Measurements from ENCODE around the gene CANT1. TPM values are rescaled to one million over a fixed set of nuclear protein-coding genes. Genes with fewer than 3 reads are reported as not detected.

CANT1 gene
- total RNA-seq, 1 experiment from 2014 or later, result 95.7 TPM

DNA sequence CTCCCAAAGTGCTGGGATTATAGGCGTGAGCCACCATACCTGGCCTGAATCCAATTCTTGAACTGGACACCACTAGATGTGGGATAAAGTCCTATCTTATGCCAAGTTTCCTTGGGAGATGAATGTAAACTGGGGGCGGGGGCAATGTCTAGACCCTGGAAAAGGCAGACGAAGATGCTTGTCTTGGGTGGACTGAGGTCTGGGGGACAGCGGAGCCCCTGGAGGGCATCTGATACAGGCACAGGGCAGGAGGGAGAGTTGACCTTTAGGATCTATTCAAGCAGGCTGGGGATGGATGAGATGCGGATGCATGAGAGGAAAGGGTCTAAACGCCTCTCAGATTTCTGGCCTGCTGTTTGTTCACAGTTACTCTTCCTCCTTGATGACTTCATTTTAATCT, 26.1 kb upstream of the CANT1 start:
- TF ChIP-seq, protein P1, sequence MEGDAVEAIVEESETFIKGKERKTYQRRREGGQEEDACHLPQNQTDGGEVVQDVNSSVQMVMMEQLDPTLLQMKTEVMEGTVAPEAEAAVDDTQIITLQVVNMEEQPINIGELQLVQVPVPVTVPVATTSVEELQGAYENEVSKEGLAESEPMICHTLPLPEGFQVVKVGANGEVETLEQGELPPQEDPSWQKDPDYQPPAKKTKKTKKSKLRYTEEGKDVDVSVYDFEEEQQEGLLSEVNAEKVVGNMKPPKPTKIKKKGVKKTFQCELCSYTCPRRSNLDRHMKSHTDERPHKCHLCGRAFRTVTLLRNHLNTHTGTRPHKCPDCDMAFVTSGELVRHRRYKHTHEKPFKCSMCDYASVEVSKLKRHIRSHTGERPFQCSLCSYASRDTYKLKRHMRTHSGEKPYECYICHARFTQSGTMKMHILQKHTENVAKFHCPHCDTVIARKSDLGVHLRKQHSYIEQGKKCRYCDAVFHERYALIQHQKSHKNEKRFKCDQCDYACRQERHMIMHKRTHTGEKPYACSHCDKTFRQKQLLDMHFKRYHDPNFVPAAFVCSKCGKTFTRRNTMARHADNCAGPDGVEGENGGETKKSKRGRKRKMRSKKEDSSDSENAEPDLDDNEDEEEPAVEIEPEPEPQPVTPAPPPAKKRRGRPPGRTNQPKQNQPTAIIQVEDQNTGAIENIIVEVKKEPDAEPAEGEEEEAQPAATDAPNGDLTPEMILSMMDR (IDR thresholded peaks at IDR 0.05; ENCODE audit: unreplicated experiment), result no peak
- peak overlapping the region; percentile 50 for H3K27ac Mint-ChIP-seq (ENCODE audit: unreplicated experiment)
- H3K27me3 Mint-ChIP-seq (ENCODE audit: unreplicated experiment), result peaks cover 13% of the 10 kb centered on the region
- H3K9me3 Mint-ChIP-seq (ENCODE audit: low read depth, unreplicated experiment), result no peaks in the 10 kb centered on the region
- intact Hi-C loops (cut with micrococcal nuclease; ENCODE audit: unreplicated experiment), result no loop called here
- no peak for DNase-seq
- no peaks in the 10 kb centered on the region for H3K36me3 Mint-ChIP-seq (ENCODE audit: insufficient read depth, unreplicated experiment)
- H3K4me1 Mint-ChIP-seq (ENCODE audit: low read depth, unreplicated experiment), result peaks cover 14% of the 10 kb centered on the region
- no peak overlapping the region for H3K4me3 Mint-ChIP-seq (ENCODE audit: low read depth, unreplicated experiment)
- BruUV-seq (replicated peaks), result no TSS peak
- CTCF ChIA-PET, result interaction anchor here (0.6 to 1.8 kb wide), 6 partner anchors 7 to 104 kb away, joined by 3 to 19 read pairs (median 4); no protein-coding TSS in a partner anchor

DNA sequence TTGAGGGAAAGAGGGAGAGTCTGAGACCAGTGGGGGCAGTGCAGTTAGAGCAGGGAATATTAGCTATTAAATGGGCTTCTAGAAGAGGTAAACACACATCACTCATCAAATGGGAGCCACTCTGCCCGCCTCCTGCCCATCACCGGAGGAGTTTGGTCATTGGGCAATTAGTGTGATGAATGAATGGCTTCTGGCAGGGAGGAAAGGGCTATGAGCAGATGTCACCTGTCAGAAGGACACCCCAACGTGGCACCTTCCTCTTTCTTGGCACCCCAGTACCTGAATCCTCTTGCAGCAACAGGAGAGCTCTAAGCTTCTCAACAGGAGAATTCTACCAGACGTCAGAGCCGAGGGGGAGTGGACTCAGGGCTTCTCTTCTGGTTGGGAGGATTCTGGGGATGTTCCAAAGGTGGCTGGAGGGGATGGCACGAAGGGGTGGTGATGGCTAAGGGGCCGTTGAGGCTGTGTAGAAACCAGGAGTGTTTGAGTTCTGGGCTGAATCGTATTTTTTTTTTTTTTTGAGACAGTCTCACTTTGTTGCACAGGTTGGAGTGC, 25.4 kb upstream of the CANT1 start:
- no peak for DNase-seq
- CTCF ChIA-PET, result no interaction called here
- BruUV-seq (replicated peaks), result no TSS peak
- intact Hi-C loops (cut with micrococcal nuclease; ENCODE audit: unreplicated experiment), result no loop called here
- Mint-ChIP-seq H3K27ac (ENCODE audit: unreplicated experiment) (no peak overlapping the region), H3K4me1 (ENCODE audit: low read depth, unreplicated experiment) (peaks cover 14% of the 10 kb centered on the region), H3K36me3 (ENCODE audit: insufficient read depth, unreplicated experiment) (no peaks in the 10 kb centered on the region), H3K27me3 (ENCODE audit: unreplicated experiment) (peaks cover 13% of the 10 kb centered on the region), H3K9me3 (ENCODE audit: low read depth, unreplicated experiment) (no peaks in the 10 kb centered on the region), H3K4me3 (ENCODE audit: low read depth, unreplicated experiment) (no peak overlapping the region)
- TF ChIP-seq, protein P1 (IDR thresholded peaks at IDR 0.05; ENCODE audit: unreplicated experiment), result no peak

DNA sequence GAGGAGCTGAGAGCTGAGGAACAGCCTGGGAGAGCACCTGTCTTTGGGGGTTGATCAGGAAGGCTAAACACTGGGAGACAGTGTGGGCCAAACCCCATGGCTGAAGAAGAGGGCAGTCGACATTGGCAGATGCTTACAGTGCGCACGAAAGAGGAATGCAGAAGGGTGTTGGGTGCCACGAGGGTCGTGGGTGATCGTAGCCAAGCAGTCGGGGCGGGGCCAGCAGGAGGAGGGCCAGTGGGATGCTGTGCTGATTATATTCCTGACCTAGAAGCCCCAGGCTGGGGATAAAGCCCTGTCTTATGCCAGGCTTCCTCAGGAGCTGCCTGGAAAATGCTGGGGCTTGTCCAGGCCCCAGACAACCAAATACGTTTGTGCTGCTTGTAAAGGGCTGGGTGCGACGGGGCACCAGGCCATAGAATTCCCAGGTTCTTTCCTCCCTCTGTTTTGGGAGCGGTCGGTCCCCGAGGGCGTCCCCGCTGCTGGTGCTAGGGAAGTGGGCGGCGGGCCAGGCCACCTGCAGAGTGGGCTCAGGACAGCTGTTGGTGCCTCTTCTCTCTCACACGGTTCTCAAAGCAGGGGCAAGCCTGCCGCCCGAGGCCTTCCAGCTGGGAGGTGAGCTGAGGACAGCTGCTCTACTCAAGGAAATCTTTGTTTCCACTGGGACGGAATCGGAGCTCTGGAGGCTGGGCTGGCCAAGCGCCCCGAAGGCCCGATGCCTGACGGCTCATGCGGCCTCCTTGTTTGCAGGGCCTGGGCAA, 24.4 kb upstream of the CANT1 start:
- peaks cover 14% of the 10 kb centered on the region for H3K4me1 Mint-ChIP-seq (ENCODE audit: low read depth, unreplicated experiment)
- no peaks in the 10 kb centered on the region for H3K9me3 Mint-ChIP-seq (ENCODE audit: low read depth, unreplicated experiment)
- no TSS peak for BruUV-seq (replicated peaks)
- no peak overlapping the region for H3K4me3 Mint-ChIP-seq (ENCODE audit: low read depth, unreplicated experiment)
- CTCF ChIA-PET, result no interaction called here
- no peaks in the 10 kb centered on the region for H3K36me3 Mint-ChIP-seq (ENCODE audit: insufficient read depth, unreplicated experiment)
- DNase-seq, result no peak
- TF ChIP-seq, protein P1 (IDR thresholded peaks at IDR 0.05; ENCODE audit: unreplicated experiment), result no peak
- H3K27me3 Mint-ChIP-seq (ENCODE audit: unreplicated experiment), result peaks cover 13% of the 10 kb centered on the region
- no peak overlapping the region for H3K27ac Mint-ChIP-seq (ENCODE audit: unreplicated experiment)
- intact Hi-C loops (cut with micrococcal nuclease; ENCODE audit: unreplicated experiment), result no loop called here

DNA sequence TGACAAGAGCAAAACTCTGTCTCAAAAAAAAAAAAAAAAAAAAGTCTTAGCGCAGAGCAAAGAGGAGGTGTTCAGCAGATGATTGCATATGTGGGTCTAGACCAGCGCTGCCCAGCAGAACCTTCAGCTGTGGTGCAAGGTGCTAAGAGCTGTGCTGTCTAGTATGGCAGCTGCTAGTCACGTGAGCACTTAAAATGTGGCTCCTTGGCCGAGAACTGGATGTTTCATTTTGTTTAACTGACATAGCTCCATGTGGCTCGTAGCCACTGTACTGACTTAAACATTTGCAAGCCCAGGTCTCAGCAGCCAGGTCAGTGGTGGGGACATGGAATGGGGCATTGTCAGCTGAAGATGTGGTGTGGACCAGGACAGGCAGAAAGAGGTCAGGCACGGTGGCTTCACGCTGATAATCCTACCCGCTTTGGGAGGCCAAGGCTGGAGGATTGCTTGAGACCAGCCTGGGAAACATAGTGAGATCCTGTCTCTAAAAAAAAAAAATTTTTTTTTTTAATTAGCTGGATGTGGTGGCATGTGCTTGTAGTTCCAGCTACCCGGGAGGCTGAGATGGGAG, 23.6 kb upstream of the CANT1 start:
- CTCF ChIA-PET, result interaction anchor here (0.7 to 1.4 kb wide), 2 partner anchors 11 to 226 kb away, joined by 3 to 4 read pairs; no protein-coding TSS in a partner anchor
- BruUV-seq (replicated peaks), result no TSS peak
- no peaks in the 10 kb centered on the region for H3K36me3 Mint-ChIP-seq (ENCODE audit: insufficient read depth, unreplicated experiment)
- H3K4me1 Mint-ChIP-seq (ENCODE audit: low read depth, unreplicated experiment), result peaks cover 16% of the 10 kb centered on the region
- H3K4me3 Mint-ChIP-seq (ENCODE audit: low read depth, unreplicated experiment), result no peak overlapping the region
- H3K9me3 Mint-ChIP-seq (ENCODE audit: low read depth, unreplicated experiment), result no peaks in the 10 kb centered on the region
- intact Hi-C loops (cut with micrococcal nuclease; ENCODE audit: unreplicated experiment), result no loop called here
- peaks cover 13% of the 10 kb centered on the region for H3K27me3 Mint-ChIP-seq (ENCODE audit: unreplicated experiment)
- TF ChIP-seq, protein P1 (IDR thresholded peaks at IDR 0.05; ENCODE audit: unreplicated experiment), result no peak
- no peak overlapping the region for H3K27ac Mint-ChIP-seq (ENCODE audit: unreplicated experiment)
- no peak for DNase-seq

All from Calu3 (cell line).